ENCODE results near the gene RFX2.

RFX2 gene

DNA sequence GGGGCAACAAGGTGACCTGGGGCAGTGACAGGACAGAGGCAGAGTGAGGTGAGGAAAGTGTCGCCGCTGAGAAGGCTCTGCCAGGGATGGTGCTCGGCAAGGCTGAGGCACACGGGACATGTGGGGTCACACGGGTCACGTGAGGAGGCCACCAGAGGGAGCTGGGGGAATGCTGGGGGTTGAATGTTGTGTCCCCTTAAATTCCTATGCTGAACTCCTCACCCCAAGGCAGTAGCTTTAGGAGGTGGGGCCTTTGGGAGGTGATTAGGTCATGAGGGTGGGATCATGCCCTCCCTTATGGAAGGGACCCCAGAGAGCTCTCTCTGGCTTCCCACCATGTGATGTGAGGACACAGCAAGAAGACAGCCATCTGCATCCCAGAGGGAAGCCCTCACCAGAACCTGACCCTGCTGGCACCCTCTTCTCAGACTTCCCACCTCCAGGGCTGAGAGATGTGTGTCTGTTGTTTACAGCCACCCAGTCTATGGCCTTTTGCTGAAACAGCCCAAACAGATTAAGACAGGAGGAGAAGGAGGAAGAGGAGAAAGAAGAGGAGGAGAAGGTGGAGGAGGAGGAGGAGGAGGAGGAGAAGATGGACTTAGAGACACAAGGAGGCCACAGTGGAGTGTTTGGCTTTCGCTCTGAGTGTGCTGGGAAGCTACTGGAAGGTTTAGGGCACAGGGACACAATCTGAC, 35.4 kb downstream of the RFX2 start:
- DNase-seq (ENCODE audit: low spot score) = no peak

DNA sequence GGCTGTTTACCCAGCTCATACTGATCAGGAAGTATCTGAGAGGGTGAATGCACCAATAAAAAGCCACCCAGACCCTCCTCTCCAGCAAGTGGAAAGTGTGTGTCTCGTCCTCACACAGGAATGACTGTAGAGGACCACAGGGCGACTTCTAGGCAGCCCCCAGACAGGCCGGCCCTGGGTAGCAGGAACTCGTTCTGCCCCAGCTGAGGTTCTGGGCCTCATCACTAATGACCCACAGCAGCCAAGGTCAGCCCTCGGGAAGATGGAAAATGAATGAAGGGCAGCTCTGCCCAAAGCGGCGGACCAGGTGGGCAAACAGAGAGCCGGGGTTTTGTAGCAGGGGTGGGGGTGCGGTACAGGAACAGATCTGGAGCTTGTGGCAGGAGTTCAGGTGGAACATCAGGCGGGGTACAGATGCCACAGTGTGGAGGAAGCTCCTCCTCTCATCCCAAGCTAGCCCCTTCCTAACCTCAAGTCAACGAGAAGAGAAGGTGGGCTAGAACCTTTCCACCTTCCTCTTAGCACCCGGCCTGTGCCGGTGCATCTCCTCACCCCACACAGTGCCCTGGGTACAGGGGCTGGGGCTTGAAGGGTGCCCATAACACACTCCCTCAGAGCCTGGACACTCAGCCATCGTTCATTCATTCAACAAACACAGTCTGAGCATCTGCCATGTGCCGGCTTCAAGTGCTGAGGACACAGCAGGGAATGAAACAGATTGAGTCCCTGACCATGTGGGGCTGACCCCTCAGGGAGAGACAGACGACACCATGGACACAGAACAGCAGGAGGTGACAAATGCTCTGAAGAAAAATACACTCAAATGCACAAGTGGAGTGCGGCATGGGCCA, 36.2 kb downstream of the RFX2 start:
- DNase-seq (ENCODE audit: low spot score) = no peak

- DNase-seq (ENCODE audit: low spot score) = peak; percentile 8
Measured at GRCh38 chr19:6073233-6073632, 37.1 kb downstream of the RFX2 start.

DNA sequence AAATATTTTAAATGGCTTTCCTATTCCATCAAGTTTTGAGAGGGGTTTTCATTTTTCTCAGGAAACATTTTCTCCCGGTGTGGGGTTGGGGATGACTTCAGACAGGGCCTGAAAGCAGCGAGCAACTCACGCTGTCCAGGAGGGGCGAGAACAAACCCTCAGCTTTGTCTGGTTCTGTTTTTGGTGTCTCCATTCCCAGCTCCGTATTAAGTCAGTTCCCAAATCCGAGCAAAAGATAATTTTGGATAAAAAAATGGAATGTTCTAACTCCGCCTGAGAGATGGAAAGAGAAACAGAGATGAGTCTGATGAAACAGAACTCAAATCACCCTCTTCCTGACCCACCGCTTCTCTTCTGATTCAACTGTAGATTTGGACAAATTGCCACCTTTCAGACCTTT, 38.4 kb downstream of the RFX2 start:
- DNase-seq (ENCODE audit: low spot score) = peak; percentile 3

DNA sequence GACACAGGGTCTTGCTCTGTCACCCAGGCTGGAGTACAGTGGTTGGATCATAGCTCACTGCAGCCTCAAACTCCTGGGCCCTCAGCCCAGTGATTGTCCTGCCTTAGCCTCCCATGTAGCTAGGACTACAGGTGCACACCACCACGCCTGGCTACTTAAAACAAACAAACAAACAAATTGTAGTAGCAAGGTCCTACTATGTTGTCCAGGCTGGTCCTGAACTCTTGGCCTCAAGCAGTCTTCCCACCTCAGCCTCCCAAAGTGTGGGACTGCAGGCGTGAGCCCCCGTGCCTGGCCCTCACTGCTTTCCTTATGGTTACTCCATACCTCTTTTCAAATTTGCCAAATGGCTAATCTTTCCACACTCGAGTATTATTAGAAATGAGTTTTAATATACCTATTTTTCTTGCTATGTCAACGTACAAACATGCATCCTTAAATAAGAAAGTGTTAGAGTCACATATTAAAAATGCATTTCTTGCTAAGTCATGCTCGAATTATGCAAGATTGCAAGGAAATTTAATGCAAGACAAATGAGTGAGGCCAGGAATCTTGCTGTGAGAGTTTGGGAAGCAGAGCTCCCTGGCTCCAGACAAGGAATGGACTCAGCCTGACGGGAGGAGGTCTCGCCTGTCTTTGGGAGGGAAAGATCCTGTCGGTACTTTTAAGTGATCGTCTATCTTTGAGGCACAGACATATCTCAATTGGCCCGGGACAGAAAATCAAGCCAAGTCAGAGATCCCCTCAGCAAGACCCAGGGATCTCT, 39.4 kb downstream of the RFX2 start:
- peak; percentile 10 for DNase-seq (ENCODE audit: low spot score)

DNA sequence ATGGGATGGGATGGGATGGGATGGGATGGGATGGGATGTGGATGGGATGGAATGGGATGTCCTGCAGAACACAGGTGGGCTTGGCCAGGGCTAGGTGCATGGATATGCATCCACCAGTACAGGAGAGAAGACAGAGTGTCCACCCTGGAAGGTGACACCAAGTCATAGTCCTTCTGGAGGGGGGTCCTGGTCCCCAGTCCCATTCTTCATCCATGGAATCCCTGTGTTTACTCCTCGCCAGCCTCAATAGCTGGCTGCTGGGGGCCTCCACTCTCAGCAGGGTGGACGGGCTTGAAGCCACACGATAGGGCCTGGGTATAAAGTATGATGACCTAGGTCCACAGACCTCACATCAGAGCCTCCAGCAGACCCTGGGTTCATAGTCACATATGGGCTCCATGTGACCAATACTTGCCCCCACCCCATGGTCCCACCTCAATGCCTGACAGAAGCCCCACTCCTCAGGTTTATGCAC, 40.1 kb downstream of the RFX2 start:
- DNase-seq (ENCODE audit: low spot score) = no peak

DNA sequence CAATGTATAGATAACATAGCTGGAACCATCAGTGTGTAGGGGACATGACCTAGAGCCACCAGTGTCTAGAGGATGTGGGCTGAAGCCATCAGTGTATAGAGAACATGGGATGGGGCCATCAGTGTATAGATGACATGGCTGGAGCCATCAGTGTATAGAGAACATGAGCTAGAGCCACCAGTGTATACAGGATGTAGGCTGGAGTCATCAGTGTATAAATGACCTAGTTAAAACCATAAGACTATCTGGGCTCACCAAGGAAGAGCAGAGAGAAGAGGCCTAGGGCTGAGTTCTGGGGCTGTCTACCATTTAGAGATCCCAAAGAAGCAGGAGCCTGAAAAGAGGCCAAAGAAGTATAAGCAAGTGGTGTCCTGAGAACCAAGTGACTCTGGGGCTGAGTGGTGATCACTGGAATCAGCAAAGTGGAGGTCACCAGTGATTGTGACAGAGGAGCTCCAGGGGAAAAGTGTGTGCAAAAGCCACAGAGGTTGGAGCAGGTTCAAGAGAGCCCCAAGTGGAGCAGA, 41.0 kb downstream of the RFX2 start:
- DNase-seq (ENCODE audit: low spot score) = peak; percentile 4

DNA sequence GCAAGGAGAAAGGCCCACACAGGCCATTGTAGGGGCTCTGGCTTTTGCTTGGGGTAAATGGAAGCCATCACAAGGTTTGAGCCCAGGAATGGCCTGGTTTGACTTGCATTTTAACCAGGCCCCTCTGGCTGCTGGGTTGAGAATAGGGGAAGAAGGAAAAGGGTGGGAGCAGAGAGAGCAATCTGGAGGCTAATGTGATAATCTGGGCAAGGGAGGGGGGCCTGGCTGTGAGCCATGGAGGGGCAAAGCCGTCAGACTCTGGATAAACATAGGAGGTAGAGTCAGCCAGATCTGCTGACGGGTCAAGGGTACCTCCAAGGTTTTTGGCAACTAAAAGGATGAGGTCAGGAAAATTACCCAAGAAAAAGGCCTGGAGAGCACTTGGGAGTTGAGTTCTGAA, 41.6 kb downstream of the RFX2 start:
- peak; percentile 16 for DNase-seq (ENCODE audit: low spot score)

- DNase-seq (ENCODE audit: low spot score) = peak; percentile 20
Measured at GRCh38 chr19:6067975-6068374, 42.3 kb downstream of the RFX2 start.

GRCh38 chr19:6066661-6067646, 43.3 kb downstream of the RFX2 start:
- DNase-seq (ENCODE audit: low spot score) = peak; percentile 94

DNA sequence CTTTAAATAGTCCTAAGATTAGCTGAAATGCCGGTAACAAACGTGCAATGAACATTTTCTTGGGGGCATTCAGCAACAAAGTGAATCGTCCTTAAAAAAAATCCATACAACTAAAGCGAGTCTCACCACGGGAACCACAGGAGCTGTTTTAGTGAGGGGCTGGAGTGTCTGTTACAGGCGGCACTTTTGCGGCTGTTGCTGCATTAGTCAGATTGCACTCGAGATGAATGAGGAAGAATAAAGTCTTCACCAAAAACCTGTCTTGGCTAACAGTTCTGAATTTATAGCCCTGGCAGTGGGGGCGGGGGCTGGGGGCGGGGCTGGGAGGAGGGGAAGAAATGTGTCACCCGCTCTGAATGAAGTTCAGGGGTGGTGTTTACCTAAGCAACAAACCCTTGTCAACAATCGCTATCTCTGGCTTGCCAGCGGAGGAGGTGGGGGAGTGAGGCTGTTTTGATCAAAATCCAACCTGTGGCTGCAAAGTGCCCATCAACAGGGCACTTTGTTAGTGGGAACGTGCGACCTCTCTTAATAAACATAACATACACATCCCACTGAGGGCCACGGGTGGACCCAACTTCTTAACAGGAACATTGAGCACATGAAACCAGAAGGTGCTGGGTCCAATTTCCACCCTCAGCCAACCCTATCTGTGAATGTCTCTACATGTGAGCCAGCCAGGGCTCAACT, 44.5 kb downstream of the RFX2 start:
- DNase-seq (ENCODE audit: low spot score) = peak; percentile 50

DNA sequence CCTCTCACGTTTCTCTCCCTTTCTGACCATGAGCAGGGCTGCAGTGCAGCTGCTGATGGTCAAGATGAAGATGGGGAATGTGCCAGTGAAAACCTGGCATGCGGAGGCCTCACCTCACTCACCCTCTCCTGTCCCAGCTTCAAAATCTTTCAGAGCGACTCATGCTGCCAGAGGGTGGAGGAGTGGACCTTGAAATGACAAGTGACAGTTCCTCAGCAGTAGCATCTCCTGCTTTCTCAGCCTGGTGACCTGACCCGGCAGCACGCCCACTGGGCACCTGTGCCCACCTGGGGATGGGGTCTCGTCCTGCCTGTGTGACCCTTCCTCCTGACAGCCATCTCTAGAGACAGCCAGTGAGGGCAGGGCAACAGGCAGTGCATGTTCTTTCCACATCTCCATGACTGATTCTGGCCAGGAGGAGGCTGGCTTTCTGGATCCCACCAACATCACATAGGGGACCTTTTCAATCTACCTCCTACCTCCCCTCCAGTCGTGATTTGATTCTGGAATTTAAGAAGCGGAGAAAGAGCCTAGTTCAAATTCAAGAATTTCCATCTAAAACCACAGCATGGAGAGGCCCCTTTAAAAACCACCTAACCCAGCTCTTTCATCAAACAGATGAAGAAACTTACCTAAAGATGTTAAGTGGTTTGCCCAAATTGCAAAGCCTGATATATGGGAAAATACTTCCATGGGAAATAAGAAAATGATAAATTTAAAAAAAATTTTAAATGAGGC, 45.8 kb downstream of the RFX2 start:
- DNase-seq (ENCODE audit: low spot score) = peak; percentile 29

DNA sequence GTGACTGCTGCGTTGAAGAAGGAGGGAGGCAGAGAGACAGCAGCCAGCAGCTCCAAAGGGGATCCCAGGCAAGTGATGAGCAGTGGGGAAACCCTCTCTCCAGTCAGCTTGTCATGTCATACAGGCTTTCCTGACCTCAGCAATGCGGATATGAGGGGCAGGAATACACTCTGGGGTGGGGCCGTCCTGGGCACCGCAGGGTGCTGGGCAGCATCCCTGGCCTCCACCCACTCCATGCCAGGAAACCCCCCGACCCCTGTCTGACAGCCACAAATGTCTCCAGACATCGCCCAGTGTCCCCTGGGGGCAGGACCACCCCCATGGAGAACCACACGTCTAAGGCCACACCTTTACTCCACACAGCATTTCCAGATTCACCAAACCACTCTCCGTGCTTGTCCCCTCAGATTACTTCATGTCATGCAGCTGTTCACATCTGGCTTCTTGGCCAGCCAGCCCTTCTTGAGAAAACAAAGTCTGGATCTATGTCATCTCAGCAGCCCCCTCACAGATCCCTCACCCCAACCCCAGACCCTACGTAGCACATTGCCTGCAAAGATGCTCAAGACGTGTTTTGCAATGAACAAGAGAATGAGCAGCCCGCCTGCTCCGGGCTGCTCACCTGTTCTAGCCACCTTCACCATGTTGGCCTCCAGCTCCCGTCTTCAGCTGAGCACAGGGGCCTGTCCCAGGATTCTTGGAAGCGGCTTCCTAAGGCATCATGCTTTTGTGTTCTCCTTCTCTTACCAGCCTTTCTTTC, 46.5 kb downstream of the RFX2 start:
- DNase-seq (ENCODE audit: low spot score) = peak; percentile 44

DNA sequence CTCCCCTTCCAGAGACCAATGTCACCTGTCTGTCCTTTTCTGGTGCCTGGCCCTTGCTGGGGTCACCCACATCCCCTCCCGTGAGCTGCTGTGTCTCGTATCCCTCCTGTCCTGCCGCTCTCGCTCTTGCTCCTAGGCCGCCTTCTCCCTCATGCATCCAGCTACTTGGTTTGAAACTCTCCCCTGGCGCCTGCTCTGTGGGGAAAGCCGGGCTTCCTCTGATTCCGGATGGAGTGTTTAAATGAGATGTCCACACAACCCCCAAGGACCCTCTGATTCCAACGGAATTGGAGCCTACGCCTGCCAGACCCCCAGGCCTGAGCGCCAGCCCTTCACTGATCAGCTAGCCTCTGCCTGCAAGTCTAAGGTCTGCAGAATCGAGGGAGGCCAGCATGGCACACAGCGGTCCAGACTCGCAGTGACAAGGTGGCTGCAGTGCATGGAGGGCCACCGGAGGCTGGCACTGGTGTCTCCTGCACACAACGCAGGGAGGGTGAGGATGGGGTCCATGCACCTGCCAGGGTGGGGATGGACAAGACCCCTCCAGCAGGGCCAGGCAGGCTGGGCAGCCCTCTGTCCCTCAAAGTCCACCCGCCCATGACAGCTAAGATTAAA, 47.2 kb downstream of the RFX2 start:
- peak; percentile 41 for DNase-seq (ENCODE audit: low spot score)

- DNase-seq (ENCODE audit: low spot score) = peak; percentile 37
Measured at GRCh38 chr19:6062274-6062673, 48.0 kb downstream of the RFX2 start.

DNA sequence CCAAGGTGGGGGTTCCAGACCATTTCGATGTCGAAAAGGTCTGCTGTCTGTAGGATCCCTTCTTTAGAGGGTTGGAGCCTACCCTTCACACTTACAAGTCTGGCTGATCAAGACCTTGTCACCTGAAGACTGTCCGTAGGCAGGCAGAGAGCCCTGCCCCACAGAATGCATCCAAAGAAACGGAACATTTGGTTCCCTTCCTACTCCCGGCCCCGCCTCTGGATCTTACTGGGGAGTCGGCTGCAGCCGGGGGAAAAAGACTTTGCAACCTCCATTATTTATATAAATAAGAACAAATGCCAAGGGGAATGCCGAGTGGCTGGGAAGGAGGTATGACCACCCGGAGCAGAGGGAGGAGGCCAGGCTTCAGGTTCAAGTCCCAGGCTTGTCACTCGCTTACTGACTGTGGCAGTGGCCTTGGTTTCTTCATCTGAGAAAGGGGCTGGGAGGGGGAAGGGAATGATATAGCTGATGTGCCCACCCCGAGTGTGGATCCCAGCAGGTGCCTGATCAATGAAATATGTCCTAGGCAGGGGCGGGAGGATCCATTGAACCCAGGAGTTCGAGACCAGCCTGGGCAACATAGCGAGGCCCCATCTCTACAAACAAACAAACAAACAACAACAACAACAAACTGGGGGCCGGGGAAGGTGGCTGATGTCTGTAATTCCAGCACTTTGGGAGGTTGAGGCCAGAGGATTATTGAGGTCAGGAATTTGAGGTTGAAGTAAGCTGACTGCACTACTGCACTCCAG, 48.7 kb downstream of the RFX2 start:
- peak; percentile 36 for DNase-seq (ENCODE audit: low spot score)

GRCh38 chr19:6060600-6061375, 49.5 kb downstream of the RFX2 start:
- peak; percentile 35 for DNase-seq (ENCODE audit: low spot score)

Data from ecto neural progenitor cell (in vitro differentiated cells).